ENCODE results near the gene EFNB3. TPM values are rescaled to one million over a fixed set of nuclear protein-coding genes. Genes with fewer than 3 reads are reported as not detected.

Gene EFNB3
- total RNA-seq, 1 experiment from 2014 or later, result 5.1 TPM

- POLR2A ChIA-PET, result interaction anchor here (0.5 to 3.5 kb wide), 13 partner anchors 17 to 468 kb away, joined by 3 to 24 read pairs (median 6); partner anchors contain the start of genes ATP1B2, CD68, EFNB3 and FXR2
Observed at GRCh38 chr17:7687908-7688807, 16.8 kb upstream of the EFNB3 start, which contains the start of gene WRAP53. WRAP53 (plus strand) TSS chr17:7688477; CDS start chr17:7688649, 172 bp downstream.

GRCh38 chr17:7688808-7689316 lies 16.1 kb upstream of the EFNB3 start:
- TSS peak; percentile 55 for BruUV-seq (replicated peaks)
- peak overlapping the region; percentile 49 for H3K4me3 ChIP-seq (ENCODE audit: low read depth, low read length)
- intact Hi-C loops (cut with micrococcal nuclease; ENCODE audit: unreplicated experiment), result loop anchor here (1.0 to 5.0 kb wide), 3 partner anchors 55 to 252 kb away; partner anchors contain the start of genes FGF11, MPDU1 and TMEM102
- no peaks in the 10 kb centered on the region for H3K9me3 ChIP-seq
- 0 out of 2 replicates have a peak, but pooled peaks cover 6% of the 10 kb centered on the region for H3K4me1 ChIP-seq
- ChIA-PET POLR2A (interaction anchor here (0.6 to 3.1 kb wide), 3 partner anchors 105 to 468 kb away, joined by 3 to 16 read pairs (median 3); partner anchors contain the start of genes MPDU1 and NEURL4), CTCF (interaction anchor here (1.2 to 2.4 kb wide), 3 partner anchors 15 to 74 kb away, joined by 5 to 12 read pairs (median 5); partner anchors contain the start of gene FXR2)
- Mint-ChIP-seq H3K4me1 (ENCODE audit: low read depth, unreplicated experiment) (no peaks in the 10 kb centered on the region), H3K27ac (ENCODE audit: unreplicated experiment) (peak overlapping the region; percentile 100), H3K27me3 (ENCODE audit: insufficient read depth, unreplicated experiment) (no peaks in the 10 kb centered on the region), H3K9me3 (ENCODE audit: unreplicated experiment) (no peaks in the 10 kb centered on the region), H3K36me3 (ENCODE audit: insufficient read depth, unreplicated experiment) (peaks cover 41% of the 10 kb centered on the region), H3K4me3 (ENCODE audit: unreplicated experiment) (peak overlapping the region; percentile 91)
- no peak for DNase-seq
- no peaks in the 10 kb centered on the region for H3K36me3 ChIP-seq (ENCODE audit: control insufficient read depth, insufficient read depth, low read length)
- no peak for TF ChIP-seq CTCF (IDR thresholded peaks at IDR 0.05; ENCODE audit: insufficient read depth in 1 of 2, low read depth in 1 of 2, low read length in 1 of 2, severe bottlenecking in 1 of 2, unreplicated experiment in 1 of 2)
- H3K27me3 ChIP-seq (replicated peaks; ENCODE audit: control insufficient read depth, insufficient read depth, low read length), result no peaks in the 10 kb centered on the region

More at GRCh38 chr17:7687908-7688807, 16.8 kb upstream of the EFNB3 start, which contains the start of gene WRAP53:
- H3K27ac Mint-ChIP-seq (ENCODE audit: unreplicated experiment), result peak within 1 kb of the TSS; percentile 100
- Histone ChIP-seq H3K4me1 (0 out of 2 replicates have a peak, but pooled peaks cover 6% of the 10 kb centered on the region), H3K27me3 (replicated peaks; ENCODE audit: control insufficient read depth, insufficient read depth, low read length) (no peaks in the 10 kb centered on the region), H3K36me3 (ENCODE audit: control insufficient read depth, insufficient read depth, low read length) (no peaks in the 10 kb centered on the region), H3K4me3 (ENCODE audit: low read depth, low read length) (peak within 1 kb of the TSS; percentile 82), H3K9me3 (no peaks in the 10 kb centered on the region)
- DNase-seq, result peak; percentile 92 to 94
- no peaks in the 10 kb centered on the region for H3K9me3 Mint-ChIP-seq (ENCODE audit: unreplicated experiment)
- TF ChIP-seq CTCF (IDR thresholded peaks at IDR 0.05; ENCODE audit: insufficient read depth in 1 of 2, low read depth in 1 of 2, low read length in 1 of 2, severe bottlenecking in 1 of 2, unreplicated experiment in 1 of 2), result peak; percentile 82 to 86
- intact Hi-C loops (cut with micrococcal nuclease; ENCODE audit: unreplicated experiment), result loop anchor here (1.0 to 5.0 kb wide), 3 partner anchors 54 to 251 kb away; partner anchors contain the start of genes FGF11, MPDU1 and TMEM102
- H3K36me3 Mint-ChIP-seq (ENCODE audit: insufficient read depth, unreplicated experiment), result peaks cover 35% of the 10 kb centered on the region
- H3K4me1 Mint-ChIP-seq (ENCODE audit: low read depth, unreplicated experiment), result no peaks in the 10 kb centered on the region
- no TSS peak for BruUV-seq (replicated peaks)
- CTCF ChIA-PET, result interaction anchor here (0.7 to 2.4 kb wide), 10 partner anchors 15 to 169 kb away, joined by 3 to 12 read pairs (median 5); partner anchors contain the start of genes FXR2, MPDU1, NAA38 and SAT2
- peak within 1 kb of the TSS; percentile 91 for H3K4me3 Mint-ChIP-seq (ENCODE audit: unreplicated experiment)
- no peaks in the 10 kb centered on the region for H3K27me3 Mint-ChIP-seq (ENCODE audit: insufficient read depth, unreplicated experiment)

- Mint-ChIP-seq H3K36me3 (ENCODE audit: insufficient read depth, unreplicated experiment) (peaks cover 37% of the 10 kb centered on the region), H3K27me3 (ENCODE audit: insufficient read depth, unreplicated experiment) (no peaks in the 10 kb centered on the region), H3K9me3 (ENCODE audit: unreplicated experiment) (no peaks in the 10 kb centered on the region), H3K27ac (ENCODE audit: unreplicated experiment) (no peak overlapping the region), H3K4me1 (ENCODE audit: low read depth, unreplicated experiment) (no peaks in the 10 kb centered on the region), H3K4me3 (ENCODE audit: unreplicated experiment) (no peak overlapping the region)
- H3K4me1 ChIP-seq, result no peaks in the 10 kb centered on the region
- H3K36me3 ChIP-seq (ENCODE audit: control insufficient read depth, insufficient read depth, low read length), result no peaks in the 10 kb centered on the region
- no TSS peak for BruUV-seq (replicated peaks)
- intact Hi-C loops (cut with micrococcal nuclease; ENCODE audit: unreplicated experiment), result no loop called here
- ChIA-PET CTCF (no interaction called here), POLR2A (no interaction called here)
- H3K27me3 ChIP-seq (replicated peaks; ENCODE audit: control insufficient read depth, insufficient read depth, low read length), result no peaks in the 10 kb centered on the region
- TF ChIP-seq CTCF (IDR thresholded peaks at IDR 0.05; ENCODE audit: insufficient read depth in 1 of 2, low read depth in 1 of 2, low read length in 1 of 2, severe bottlenecking in 1 of 2, unreplicated experiment in 1 of 2), result no peak
- H3K4me3 ChIP-seq (ENCODE audit: low read depth, low read length), result no peak overlapping the region
- no peaks in the 10 kb centered on the region for H3K9me3 ChIP-seq
- DNase-seq, result no peak
Observed at GRCh38 chr17:7695586-7695985, 9.4 kb upstream of the EFNB3 start.
